ENCODE data around the gene ATP6V0A4.

DNA sequence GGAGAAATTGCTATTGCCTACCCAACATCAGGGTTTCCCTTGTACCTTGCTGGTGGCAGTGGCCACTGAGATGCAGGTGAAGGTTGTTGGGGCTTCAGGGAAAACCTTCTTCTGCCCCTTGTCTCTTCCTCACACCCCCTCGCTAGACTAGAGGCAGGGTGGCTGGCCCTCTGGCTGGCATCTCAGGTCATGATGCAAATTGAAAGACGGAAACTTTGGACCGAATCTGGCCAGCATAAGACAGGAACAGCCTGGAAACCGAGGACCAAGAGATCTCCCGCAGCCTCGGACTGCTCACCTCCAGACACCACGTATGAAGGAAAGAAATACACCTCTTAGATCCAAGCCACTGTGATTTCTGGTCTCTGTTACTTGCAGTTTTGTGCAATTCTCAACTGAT, 99.7 kb downstream of the ATP6V0A4 start:
- TF ChIP-seq, protein P1, sequence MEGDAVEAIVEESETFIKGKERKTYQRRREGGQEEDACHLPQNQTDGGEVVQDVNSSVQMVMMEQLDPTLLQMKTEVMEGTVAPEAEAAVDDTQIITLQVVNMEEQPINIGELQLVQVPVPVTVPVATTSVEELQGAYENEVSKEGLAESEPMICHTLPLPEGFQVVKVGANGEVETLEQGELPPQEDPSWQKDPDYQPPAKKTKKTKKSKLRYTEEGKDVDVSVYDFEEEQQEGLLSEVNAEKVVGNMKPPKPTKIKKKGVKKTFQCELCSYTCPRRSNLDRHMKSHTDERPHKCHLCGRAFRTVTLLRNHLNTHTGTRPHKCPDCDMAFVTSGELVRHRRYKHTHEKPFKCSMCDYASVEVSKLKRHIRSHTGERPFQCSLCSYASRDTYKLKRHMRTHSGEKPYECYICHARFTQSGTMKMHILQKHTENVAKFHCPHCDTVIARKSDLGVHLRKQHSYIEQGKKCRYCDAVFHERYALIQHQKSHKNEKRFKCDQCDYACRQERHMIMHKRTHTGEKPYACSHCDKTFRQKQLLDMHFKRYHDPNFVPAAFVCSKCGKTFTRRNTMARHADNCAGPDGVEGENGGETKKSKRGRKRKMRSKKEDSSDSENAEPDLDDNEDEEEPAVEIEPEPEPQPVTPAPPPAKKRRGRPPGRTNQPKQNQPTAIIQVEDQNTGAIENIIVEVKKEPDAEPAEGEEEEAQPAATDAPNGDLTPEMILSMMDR (IDR thresholded peaks at IDR 0.05): no peak
- TF ChIP-seq EZH2 (IDR thresholded peaks at IDR 0.05; ENCODE audit: borderline replicate concordance, insufficient read depth, low read depth, low read length, poor library complexity, severe bottlenecking): no peak

Measured in B cell (primary cell).